NCI-H1417 (cell line): ENCODE results near the gene PHYKPL.
"Not testable (repeated sequence)": the region's sequence is repeated elsewhere in the genome, so short reads cannot be mapped to it uniquely, and the experiment has no call there.

ENCODE experiments used
- DNase-seq, 3 experiments: peaks; one replicate each; lab custom pipeline; 2025; lab: John Stamatoyannopoulos, UW

PHYKPL gene

DNA sequence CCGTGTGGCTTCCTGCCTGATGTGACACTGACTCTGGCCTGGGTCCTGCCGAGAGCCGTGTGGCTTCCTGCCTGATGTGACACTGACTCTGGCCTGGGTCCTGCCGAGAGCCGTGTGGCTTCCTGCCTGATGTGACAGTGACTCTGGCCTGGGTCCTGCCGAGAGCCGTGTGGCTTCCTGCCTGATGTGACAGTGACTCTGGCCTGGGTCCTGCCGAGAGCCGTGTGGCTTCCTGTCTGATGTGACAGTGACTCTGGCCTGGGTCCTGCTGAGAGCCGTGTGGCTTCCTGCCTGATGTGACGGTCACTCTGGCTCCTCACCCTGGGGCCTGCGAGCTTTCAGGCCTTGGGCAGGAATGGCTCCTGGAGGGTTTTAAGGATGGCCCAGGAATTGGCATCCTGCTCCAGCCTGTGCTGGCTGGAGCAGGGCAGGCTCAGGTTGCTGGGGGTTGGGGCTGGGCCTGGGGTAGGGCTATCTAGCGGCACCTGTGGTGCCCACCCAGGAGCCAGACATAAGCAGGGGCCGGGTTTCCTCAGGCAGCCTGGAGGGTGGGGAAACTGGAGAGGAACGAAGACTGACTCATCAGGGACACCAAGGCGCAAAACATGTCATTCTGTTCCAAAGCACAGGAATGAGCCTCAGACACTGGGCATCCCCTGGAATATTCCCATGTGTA is 7.2 kb upstream of the PHYKPL start:
- not testable (repeated sequence) for DNase-seq

DNA sequence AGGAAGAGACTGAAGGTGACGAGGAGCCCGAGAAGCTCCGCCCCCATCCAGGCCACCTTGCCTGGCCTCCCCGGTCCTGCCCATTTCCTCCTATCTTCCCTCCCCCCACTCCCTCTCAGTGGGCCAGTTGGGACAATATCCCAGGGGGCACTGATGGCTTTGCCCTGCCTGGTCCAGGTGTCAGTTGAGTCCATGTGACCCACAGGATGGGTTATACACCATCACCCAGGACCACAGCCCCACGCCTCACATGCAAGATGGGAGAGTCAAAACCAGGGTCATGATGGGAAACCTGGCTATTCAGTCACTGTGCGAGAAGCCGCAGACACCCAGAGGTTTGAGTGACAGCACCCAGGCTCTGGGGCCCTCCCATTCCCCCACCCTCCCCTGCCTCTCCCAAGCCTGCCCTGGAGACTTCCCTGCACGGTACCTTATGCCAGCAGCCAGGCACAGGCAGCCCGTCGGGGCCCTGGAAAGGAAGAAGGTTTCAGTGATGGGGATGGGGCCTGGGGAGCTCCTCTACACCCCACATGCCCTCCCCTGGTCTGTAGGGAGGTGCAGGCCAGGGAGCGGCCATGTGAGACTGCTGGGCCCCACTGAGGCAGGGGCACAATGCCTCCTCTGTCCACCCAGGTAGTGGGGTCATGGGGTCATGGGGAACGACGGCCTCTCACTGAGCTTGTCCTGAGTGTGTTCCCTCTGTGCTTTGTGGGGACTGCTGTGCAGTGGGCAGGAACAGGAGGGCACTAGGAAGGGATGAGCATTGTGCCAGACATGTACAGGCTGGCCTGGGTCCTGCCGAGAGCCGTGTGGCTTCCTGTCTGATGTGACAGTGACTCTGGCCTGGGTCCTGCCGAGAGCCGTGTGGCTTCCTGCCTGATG is 6.3 kb upstream of the PHYKPL start:
- DNase-seq = no peak

DNA sequence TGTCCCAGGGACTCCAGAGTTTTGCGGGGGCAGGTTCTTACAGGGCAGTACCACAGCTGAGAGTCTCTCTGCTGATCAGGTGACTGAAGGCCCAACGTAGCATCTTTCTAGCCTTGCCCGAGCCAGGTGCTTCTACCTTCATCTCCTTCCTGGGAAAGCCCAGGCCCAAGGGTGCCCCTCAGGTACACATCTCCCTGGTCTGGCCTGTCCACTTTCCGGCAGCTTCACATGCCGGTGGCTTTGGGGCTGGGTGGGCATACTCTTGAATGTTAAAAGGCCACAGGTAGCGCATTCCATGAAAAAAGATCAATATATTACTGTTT is 5.7 kb upstream of the PHYKPL start:
- DNase-seq = no peak

DNA sequence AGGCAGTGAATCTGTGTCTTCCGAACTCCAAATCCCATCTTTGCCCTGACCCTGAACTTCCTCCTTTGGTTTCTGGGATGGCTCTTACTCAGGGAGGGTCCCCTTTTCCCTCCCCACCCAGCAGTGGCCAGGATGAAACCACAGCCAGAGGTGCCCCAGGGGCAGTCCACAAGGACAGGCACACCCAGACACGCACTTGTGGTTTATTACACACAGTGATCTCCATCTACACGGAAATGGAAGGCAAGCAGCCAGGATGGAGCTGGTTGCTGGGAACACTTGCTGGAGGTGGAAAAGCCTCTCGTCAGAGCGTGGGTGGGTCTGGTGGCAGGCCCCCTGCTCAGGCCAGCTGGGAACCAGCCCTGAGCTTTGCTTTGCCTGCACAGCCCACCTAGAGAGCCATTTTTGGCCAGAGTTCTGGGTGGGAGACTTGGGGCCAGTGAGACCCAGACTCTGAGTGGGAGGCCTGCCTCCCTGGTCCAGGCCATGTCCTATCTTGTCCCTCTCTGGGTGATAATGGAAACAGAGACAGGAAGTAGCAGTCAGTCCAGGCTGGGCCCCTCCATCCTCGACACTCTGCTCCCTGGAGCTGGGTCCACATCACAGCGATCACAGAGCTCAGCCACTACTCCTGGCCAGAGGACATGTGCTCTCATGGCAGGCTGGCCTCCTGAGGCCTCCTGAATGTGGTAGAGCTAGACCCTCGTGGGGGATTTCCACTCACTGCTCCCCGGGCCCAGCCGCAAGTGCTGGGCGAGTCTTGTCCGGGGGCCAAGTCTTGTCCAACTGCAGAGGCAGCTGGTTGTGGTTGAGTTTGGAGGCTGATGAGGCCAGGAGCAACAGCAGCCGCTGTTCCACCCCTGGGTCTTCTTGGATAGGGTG is 5.1 kb upstream of the PHYKPL start:
- no peak for DNase-seq

DNA sequence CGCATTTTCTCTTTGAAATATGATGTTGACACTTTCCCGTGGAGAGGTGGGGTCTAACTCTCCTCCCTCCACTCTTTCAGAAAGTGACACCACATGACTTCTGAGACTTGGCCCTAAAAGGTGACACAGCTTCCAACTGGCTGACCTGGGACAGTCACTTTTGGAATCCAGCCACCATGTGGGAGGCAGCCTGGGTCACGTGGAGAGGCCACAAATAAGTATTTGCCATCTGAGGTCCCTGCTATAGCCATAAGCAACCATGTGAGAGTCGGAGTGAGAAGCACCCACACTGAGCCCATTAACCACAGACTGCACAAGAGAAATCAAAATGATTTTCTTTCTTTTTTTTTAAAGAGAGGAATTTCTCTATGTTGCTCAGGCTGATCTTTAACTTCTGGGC is 4.1 kb upstream of the PHYKPL start:
- DNase-seq = no peak

DNA sequence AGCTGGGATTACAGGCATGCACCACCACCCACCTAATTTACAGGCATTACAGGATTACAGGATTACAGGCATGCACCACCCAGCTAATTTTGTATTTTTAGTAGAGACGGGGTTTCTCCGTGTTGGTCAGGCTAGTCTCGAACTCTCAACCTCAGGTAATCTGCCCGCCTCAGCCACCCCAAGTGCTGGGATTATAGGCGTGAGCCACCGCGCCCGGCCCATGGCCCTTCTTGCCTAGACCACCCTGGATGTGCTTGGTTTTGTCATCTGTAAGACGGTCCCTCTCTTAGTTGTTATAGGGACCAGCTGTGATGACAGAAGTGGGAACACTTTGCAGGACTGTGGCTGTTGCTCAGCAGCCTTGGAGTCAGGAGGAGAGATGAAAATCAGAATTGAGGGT is 3.5 kb upstream of the PHYKPL start:
- DNase-seq = no peak

DNA sequence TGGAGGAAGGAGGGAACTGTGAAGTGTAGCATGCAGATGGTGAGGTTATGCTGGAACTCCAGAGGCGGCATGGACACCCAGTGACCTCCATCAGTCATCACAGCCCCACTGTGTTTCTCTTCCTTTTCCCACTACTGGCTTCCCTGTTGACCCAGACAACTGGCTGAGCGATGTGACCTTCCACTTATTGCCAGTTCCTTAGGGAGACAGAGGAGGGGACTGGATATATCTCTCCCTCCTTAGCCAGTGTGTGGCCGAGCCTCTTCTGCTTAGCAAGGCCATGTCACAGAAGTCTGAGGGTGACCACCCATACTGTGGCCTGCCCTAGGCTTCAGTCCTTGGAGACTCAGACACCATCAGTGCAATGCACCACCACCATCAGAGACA is 3.0 kb upstream of the PHYKPL start:
- no peak for DNase-seq

DNA sequence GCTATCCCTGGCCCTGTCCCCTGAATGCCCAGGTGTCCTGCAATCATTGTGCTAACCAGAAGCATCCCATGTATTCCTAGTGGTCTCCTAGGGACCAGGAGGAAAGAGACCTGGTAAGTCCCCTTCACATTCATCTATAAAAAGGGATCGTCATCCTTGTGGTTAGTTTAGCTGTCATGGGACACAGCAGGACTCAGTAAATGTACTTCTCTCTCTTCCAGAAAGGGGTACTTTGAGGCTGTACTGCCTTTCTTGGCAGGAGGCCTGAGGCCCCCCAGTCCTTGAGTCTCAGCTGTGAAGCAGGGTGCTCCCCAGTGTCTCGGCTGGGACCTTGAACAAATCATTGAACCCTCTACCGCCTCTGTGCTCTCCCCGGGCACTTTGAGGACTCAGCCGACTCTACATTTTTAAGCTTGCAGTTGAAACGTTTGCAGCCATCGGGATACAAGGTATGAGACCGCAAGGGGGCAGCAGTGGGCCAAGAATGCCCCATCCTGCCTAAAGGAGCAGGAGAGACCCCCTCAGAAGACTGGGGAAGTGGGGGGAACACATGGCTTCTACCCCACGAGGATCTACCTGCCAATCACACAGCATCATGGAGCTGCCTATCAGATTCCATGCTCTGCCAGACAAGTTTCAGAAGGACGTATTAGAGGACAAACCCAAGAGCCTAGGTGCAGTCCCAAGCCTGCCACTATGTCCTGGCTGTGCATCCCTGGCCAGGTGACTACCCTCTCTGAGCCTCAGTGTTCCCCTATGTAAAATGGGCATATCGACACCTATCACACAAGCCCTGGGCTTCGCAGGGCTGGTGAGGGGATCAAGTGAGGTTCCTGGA is 2.4 kb upstream of the PHYKPL start:
- DNase-seq = peak in 2 of 3 experiments; percentile 12 to 44

DNA sequence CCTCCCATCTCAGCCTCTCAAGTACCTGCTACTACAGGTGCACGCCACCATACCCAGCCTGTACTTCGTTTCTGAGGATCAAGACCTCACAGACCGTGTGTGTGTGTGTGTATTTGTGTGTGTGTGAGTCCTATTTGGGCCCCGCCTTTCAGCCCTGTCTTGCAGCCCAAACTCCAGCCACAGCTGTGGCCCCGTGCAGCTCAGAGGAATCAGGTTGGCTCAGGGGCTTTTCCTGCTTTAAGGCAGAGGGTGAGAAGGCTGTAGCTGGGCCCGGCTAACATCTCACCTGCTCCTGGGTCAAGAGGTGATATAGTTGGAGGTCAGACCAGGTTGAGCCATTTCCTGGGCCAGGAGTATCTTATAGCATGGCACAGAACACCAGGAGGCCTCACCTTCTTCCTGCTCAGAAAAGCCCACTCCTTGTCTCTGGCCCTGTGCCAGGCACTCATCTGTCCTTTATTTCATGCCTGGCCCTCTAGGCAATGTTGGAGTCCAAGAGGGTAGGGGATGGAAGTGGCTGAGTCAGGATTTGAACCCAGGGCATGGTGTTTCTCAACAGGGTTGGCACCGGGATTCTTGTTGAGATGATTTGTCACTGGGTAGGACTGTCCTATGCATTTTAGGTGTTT is 1.6 kb upstream of the PHYKPL start:
- peak in 1 of 3 experiments; percentile 3 for DNase-seq

DNA sequence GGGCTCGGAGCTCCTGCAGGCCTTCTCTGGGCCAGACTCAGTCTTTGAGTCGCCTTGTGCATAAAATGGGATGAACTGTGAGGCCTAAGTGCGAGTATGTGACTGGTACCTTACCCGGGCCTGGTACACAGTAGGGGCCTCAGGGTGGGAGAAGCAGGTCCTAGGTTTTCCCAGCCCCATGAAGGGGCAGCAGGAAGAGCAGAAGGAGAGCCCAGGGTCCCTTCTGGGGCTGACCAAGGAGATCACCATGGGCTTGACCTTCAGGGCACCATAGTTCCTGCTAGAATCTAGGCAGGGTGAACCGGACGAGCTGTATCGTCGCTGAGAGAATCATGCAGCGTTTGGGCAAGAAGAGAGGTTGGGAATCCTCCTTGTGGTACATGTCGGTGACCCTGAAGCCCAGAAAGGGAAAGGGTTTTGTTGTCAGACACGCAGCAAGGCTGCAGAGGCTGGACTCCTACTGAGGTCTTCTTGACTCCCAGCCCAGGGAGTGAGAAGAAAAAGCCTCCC is 373 bp upstream of the PHYKPL start:
- DNase-seq = peak in 1 of 3 experiments; percentile 55

DNA sequence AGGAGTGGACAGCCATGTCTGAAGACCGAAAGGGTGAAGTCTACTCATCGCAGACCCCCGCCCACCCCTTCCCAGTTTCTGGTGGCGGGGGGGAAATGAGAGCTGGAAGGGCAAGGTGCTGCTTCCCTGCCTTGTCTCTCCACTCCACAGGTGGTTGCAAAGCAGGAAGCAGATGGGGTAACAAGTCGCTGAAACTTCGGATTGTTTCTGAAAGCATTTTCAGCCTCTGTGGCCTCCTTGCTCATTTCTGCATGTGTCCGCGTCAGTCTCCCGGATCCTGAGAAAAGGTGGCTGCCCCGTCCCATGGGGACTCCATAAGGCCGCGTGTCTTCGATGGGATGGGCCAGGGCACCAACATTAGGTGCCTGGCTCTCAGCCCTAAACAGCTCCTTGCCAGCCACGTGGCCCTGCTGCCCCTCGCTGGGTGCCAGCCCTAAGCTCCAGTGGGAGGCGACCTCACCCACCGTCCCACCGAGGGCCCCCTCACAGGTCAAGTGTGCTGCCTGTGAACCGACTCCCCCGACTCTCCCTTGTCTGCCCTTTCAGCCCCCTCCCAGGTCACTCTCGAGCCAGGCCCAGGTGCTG is 971 bp downstream of the PHYKPL start:
- no peak for DNase-seq

DNA sequence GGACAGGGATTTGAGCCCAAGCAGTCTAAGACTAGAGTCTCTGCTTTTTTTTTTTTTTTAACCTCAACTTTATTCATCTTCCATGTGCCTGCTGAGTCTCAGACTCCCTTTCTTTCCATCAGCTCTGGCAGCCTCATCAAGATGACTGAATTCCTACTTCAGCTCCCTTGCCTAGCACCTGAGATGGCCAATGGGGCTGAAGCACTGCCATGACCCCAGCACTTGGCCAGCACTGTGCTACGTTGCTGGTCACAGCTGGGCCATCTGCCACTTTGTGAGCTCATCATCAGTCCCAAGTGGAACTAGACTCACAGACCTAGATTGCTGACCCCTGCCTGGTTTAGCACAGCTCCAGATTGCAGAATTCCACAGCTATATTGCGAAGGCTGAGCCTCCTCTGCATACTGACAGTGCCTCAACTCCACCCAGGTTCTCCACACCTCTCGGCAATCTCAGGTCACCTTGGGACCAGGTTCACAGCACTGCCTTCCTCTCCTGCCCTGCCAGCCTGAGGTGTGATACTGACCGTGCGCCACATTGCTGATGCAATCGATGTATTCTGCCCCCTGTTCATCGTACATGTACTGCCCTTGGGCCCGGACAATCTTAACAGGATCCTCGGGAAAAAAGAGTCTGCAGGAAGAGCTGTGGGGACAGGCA is 1.6 kb downstream of the PHYKPL start:
- no peak for DNase-seq

DNA sequence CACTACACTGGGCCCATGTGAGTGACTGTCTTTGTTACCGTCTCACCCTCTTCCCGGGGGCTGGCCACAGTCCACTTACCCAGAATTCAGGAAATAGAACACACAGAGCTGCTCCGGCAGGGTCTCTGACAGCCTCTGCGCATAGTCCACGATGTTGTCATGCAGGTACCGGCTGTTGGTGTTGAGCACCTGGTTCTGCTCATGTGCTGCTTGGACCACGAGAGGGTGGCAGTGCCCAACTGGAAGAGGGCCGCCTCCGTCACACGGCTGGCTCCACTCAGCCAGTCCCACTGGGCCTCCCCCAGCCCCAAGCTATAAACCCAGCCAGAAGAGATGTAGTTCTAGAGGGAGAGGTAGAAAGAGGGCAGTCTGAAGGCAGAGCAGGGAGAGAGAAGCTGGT is 2.7 kb downstream of the PHYKPL start:
- no peak for DNase-seq

DNA sequence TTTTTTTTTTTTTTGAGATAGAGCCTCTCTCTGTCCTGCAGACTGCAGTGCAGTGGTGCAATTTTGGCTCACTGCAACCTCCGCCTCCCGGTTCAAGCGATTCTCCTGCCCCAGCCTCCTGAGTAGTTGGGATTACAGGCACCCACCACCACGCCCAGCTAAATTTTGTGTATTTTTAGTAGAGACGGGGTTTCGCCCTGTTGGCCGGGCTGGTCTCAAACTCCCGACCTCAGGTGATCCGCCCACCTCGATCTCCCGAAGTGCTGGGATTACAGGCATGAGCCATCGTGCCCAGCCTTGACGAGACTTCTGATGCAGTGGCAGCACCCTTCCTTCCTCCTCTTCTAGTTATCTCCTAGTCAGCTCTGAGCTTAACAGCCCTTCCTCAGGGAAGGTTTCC is 3.5 kb downstream of the PHYKPL start:
- DNase-seq = not testable (repeated sequence)

DNA sequence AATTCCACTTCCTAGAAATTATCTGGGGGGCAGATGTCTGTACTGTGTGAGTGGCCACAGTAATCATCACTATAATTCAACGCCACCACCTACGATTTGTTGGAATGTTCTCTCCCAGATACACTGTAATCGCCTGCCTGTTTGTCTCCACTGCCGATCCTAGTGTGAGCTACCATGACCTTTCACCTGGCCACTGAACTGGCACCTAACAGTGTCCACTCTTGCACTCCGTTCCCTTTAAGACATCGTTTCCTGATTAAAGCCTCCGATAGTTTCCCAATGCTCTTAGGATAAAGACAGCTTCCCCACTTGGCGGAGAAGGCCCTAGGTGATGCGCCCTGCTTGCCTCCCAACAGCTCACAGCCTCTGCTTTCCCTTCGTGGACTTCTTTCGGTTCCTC is 4.0 kb downstream of the PHYKPL start:
- DNase-seq = no peak

DNA sequence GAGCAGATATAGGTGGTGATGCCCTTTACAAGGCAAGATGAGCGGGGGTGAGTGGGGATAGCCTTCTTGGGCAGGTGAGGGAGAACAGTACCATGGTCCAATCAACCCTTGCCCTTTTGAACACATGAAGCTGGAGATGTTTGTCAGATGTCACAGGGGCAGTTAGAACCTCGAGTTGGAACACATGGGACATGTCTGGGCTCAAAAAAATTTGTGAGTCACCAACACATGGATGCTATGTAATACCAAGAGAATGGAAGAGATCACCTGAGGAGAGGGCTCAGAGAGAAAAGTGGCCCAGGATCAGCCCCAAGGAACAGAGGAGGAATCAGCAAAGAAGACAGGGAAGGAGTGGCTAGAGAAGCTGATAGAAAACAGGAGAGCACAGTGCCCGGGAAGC is 4.7 kb downstream of the PHYKPL start:
- DNase-seq = no peak

DNA sequence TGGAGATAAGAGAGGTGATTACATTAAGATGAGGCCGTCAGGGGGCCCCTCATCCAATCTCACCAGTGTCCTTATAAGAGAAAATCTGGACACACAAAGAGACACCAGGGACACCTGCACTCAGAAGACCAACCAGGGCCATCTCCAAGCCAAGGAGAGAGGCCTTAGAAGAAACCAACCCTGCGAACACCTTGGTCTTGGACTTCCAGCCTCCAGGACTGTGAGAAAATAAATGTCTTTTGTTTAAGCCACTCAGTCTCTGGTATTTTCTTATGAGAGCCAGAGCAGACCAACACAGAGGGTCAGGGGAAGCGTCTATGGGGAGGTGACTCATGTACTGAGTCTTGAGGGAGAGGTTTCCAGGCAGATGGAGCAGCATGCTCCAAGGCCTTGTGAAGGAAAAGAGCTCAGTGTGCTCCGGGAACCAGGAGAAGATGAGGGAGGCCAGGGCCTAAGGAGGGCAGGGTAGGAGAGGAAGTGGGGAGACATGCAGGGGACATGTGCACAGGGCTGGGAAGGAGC is 5.4 kb downstream of the PHYKPL start:
- no peak for DNase-seq

DNA sequence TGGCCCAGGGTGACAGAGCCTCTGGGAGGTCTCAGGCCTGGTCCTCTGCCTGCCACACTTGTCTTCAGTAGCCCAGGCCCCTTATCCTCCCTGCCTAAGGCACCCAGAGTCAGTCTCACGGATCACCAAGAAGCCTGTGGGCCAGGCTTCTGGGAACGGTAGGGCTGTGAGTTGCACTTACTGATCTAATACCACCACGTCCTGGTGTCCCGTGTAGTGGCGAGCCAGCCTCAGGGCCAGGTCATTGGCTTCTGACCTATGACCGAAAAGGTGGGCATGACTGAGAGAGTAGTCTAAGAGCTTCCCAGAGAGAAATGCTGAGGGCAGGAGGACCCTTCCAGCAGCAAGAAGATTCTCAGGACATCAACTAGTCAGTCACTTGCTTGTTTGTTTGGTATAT is 7.4 kb downstream of the PHYKPL start:
- DNase-seq = no peak

DNA sequence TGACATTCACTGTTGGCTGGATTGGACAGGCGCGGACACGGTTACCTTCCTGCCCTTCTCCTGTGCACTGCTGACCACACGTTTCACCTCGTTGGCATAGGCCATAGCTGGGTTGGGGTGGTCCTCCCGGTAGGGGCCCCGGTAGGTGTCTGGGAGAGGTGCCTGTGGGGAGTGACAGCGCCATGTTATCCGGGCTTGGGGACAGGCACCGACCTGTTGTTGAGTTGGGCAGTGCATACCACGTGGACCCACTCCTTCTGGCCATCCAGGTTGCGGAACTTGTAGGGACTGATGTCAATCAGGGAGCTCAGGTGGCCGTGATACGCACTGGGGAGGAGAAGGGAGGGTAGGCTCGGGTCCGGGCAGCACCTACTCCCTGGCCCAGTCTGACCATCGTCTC is 8.2 kb downstream of the PHYKPL start:
- DNase-seq = no peak

DNA sequence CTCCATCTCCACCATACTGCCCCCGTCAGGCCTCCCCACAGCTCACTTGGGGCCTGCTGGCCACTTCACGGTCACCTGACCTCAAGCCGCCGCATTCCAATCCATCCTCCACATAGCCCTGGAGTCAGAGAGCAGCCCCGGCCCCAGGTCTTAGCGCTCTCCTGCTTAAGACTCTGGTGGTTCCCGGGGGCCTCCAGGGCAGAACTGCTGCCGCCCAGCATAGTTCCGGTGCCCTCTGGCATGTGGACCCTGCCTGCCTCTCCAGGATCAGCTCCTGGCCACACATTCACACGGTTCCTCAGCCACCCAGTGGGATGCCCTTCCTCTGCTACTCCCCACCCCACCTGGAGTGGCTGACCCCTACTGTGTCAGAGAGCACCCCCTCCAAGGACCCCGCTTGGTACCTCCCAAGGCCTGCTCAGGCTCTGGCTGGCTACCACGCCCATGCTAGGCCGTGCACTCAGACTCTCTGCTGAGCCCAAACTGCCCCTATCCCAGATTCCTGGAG is 8.7 kb downstream of the PHYKPL start:
- no peak for DNase-seq
